Measurements from ENCODE around the gene MRTFA. TPM values are rescaled to one million over a fixed set of nuclear protein-coding genes. Genes with fewer than 3 reads are reported as not detected.
A peak's percentile ranks its signal among the peaks of the same experiment; 100 is the strongest.

The MRTFA gene
- total RNA-seq, 1 donor from 2014 or later = 52.8 TPM

DNA sequence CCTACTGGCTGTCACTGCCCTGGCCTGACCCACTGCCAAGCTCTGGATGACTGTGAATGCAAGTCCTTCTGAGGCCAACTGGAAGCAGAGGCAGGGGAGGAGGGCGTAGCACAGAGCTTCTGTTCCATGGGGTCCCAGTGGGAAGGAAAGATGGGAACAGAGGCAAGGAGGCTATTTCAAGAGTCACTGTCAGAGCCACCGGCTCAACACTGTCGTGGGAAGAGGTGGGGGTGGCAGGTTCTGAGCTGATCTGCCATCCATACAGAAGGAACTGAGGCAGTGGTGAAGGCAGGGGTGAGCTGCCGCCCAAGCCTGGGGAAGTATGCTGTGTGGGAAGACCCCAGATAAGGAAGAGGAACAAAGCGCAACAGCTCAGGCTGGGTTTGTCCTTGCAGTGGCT, 211.4 kb downstream of the MRTFA start:
- Mint-ChIP-seq H3K4me3 (no peak overlapping the region), H3K27ac (ENCODE audit: unreplicated experiment) (peak overlapping the region; percentile 90), H3K27me3 (ENCODE audit: low read depth) (no peaks in the 10 kb centered on the region), H3K9me3 (no peaks in the 10 kb centered on the region), H3K36me3 (ENCODE audit: low read depth) (peaks cover 15% of the 10 kb centered on the region), H3K4me1 (peaks cover 4% of the 10 kb centered on the region)
- DNase-seq (ENCODE audit: low read depth, low spot score) = no peak
- TF ChIP-seq CTCF (conservative IDR thresholded peaks at IDR 0.05) = no peak

DNA sequence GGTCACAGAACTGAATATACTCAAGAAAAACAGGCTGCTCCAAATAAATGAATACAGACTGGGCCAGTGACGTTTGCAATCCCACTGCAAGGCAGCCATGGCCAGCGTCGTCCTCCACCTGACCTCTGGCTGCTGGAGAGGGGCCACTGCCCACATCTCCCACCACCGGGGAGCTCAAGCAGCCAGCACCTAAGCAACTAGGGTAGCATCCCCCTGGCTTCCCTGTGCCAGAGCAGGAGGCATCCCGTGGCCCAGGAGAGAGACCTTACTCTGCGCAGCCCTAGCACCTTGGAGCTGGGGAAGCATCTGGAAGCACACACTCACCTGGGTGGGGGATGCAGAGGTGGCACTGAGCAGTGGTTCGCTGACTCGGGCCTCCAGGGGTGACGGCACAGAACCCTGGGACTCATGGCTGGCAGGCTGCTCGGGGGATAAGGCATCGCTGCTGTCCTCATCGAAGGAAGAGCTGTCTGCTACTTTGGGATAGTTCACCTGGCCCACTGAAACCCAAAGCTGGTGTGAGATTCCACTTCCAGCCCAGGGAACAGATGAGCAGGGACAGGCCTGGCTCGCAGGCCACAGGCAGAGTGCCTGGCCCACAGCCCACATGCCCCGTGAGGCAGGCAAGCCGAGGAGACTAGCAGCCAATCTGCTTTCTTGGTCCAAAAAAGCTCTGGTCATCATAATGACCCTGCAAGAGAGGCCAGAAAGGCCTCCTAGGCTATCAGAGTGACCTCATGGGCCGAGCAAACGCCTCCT, 212.5 kb downstream of the MRTFA start:
- no peaks in the 10 kb centered on the region for H3K9me3 Mint-ChIP-seq
- H3K4me3 Mint-ChIP-seq = no peak overlapping the region
- no peak for DNase-seq (ENCODE audit: low read depth, low spot score)
- TF ChIP-seq CTCF (conservative IDR thresholded peaks at IDR 0.05) = no peak
- no peak overlapping the region for H3K27ac Mint-ChIP-seq (ENCODE audit: unreplicated experiment)
- H3K27me3 Mint-ChIP-seq (ENCODE audit: low read depth) = no peaks in the 10 kb centered on the region
- peaks cover 9% of the 10 kb centered on the region for H3K36me3 Mint-ChIP-seq (ENCODE audit: low read depth)
- H3K4me1 Mint-ChIP-seq = peaks cover 4% of the 10 kb centered on the region

- peak overlapping the region; percentile 91 for H3K27ac Mint-ChIP-seq (ENCODE audit: unreplicated experiment)
- no peaks in the 10 kb centered on the region for H3K9me3 Mint-ChIP-seq
- no peak for DNase-seq (ENCODE audit: low read depth, low spot score)
- peaks cover 9% of the 10 kb centered on the region for H3K36me3 Mint-ChIP-seq (ENCODE audit: low read depth)
- TF ChIP-seq CTCF (conservative IDR thresholded peaks at IDR 0.05) = no peak
- H3K4me1 Mint-ChIP-seq = peaks cover 4% of the 10 kb centered on the region
- H3K4me3 Mint-ChIP-seq = no peak overlapping the region
- no peaks in the 10 kb centered on the region for H3K27me3 Mint-ChIP-seq (ENCODE audit: low read depth)
Measured at GRCh38 chr22:40423310-40423688, 213.2 kb downstream of the MRTFA start.

DNA sequence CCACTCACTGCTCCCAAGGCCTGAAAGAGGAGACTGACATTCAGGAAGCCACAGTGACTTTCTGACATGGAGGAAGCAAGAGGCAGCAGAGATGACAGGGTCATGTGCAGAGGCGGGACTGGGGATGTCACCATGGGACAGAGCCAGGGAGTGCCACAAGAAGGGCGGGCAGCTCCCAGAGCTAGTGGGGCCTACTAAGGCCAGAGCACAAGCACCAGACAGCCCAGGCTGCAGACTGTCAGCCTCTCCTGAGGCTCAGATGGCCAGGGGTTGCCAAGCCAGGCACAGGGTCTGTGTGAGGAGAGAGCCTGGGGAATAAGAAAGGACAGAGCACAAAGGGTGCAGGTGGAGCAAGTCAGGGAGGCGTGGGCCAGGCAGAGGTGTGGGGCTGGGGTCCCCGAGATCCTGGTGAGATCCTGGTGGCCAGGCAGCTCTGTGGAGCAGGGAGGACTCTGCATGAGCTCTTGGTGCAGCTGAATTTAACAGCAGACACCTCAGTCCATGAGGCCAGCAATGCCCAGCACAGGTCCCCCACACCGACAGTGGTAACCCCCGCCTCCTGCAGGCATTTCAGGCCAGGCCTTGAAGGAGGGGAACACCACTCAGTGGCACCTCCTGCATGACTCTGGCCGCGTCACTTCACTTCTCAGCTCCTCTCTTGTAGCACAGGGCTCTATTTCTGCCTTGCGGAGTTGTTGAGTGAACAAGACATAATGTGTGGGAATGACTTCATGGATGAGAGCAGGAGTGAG, 213.8 kb downstream of the MRTFA start:
- Mint-ChIP-seq H3K27me3 (ENCODE audit: low read depth) (no peaks in the 10 kb centered on the region), H3K4me3 (no peak overlapping the region), H3K9me3 (no peaks in the 10 kb centered on the region), H3K4me1 (peaks cover 4% of the 10 kb centered on the region), H3K36me3 (ENCODE audit: low read depth) (peaks cover 9% of the 10 kb centered on the region), H3K27ac (ENCODE audit: unreplicated experiment) (no peak overlapping the region)
- DNase-seq (ENCODE audit: low read depth, low spot score) = no peak
- TF ChIP-seq CTCF (conservative IDR thresholded peaks at IDR 0.05) = no peak

- no peak overlapping the region for H3K27ac Mint-ChIP-seq (ENCODE audit: unreplicated experiment)
- no peak overlapping the region for H3K4me3 Mint-ChIP-seq
- no peak for TF ChIP-seq CTCF (conservative IDR thresholded peaks at IDR 0.05)
- H3K36me3 Mint-ChIP-seq (ENCODE audit: low read depth) = peaks cover 9% of the 10 kb centered on the region
- no peaks in the 10 kb centered on the region for H3K9me3 Mint-ChIP-seq
- peaks cover 4% of the 10 kb centered on the region for H3K4me1 Mint-ChIP-seq
- no peak for DNase-seq (ENCODE audit: low read depth, low spot score)
- H3K27me3 Mint-ChIP-seq (ENCODE audit: low read depth) = no peaks in the 10 kb centered on the region
Measured at GRCh38 chr22:40421941-40422340, 214.6 kb downstream of the MRTFA start.

Measured in neural crest cell (in vitro differentiated cells).